Activated naive CD4-positive, alpha-beta T cell treated with anti-CD3 and anti-CD28 coated beads, Interleukin-2, amount 50 U/mL, for 16 hours (primary cell): ENCODE results near the gene ANK3.

ENCODE experiments used
- DNase-seq: peaks from one replicate; pipeline ENCODE4 v3.0.0-alpha.2; 2020

The ANK3 gene

DNA sequence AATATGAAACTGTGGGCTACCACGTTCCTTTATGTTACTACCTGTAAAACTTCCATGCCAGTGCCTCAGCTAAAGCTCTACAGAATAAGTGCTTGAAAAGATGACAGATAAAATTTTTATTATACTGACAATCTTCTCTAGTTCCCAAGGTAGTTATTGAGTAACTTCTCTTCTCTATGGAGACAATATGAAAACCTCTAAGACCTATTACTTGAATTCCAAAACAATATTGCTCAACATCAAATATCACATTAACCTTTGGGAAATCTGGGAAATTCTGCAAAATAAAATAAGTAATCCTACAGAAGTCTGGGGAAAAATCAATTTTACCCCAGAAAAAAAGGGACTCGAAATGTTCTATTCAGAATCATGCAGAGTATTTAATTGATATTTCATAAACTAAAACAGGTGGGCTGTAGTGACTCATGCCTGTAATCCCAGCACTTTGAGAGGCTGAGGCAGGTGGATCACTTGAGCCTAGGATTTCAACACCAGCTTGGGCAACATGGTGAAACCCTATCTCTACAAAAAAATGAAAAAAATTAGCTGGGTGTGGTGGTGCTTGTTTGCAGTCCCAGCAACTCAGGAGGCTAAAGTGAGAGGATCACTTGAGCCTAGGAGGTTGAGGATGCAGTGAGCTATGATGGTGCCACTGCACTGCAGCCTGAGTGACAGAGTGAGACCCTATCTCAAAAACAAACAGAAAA is 23.8 kb upstream of the ANK3 start:
- DNase-seq, result no peak

DNA sequence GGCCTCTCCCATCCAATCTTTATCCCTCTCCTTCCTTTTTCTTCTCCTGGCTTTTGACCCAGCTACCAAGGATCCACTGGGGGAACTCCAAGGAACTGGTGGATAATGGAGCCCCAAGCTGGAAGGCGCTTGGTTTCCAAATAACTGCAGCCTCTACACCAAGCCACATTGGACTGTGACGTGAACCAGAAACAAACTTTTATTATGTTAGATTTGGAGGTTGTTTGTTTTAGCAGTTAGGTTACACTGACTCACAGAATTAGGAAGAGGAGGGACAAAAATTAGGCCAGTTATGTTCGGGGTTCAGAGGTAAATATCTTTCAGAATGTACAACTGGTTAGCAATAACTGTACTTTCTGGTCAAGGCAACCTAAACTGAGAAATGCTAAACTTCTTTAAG is 21.3 kb upstream of the ANK3 start:
- DNase-seq, result no peak

GRCh38 chr10:60409202-60409601 is 19.5 kb upstream of the ANK3 start:
- DNase-seq, result no peak

DNA sequence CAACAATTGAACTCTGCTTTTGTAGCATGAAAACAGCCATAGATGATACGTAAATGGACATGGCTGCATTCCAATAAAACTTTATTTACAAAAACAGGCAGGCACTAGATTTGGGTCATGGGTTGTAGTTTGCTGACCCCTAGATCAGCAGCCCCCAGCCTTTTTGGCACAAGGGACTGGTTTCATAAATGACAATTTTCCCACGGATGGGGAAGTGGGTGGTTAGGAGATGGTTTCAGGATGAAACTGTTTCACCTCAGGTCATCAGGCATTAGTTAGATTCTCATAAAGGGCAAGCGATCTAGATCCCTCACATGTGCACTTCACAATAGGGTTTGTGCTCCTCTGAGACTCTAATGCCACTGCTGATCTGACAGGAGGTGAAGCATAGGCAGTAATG is 16.5 kb upstream of the ANK3 start:
- no peak for DNase-seq

- no peak for DNase-seq
Observed at GRCh38 chr10:60405172-60405571, 15.5 kb upstream of the ANK3 start.

- no peak for DNase-seq
Observed at GRCh38 chr10:60403168-60403873, 13.6 kb upstream of the ANK3 start.

DNA sequence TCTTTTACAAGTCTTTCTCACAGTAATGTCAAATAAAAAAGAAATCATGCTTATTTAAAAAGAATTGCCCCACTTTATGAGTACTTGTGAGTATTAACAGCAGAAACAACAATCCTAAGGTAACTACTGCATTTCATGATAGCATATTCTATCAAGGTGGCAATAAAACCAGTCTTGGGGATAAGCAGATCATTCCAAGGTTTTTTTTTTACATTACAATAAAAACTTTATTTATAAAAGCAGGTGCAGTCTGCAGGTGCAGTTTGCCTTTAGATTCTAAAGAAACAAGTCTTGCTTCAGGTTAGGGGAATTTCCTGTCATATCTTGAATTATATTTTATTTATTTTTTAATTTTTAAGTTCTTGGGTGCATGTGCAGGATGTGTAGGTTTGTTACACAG is 10.7 kb upstream of the ANK3 start:
- DNase-seq, result no peak

DNA sequence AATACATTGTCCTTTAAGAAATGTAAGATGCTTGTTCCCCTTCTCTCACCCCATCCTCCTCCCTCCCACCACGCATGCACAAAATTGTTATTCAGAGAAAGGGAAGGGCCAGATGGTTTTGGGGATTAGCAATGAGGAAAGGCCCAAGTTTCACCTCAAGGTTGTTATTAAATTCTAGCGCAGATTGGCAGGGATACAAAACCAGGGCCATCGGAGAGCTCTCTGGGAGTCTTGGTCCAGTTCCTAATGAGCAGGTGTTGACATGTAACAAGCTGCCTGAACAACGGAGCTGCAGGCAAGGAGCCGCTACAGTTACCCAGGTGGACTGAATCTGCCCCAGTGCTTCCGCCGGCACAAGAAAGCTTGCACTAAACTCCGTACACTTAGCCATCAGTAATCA is 9.7 kb upstream of the ANK3 start:
- no peak for DNase-seq

- DNase-seq, result no peak
Observed at GRCh38 chr10:60397792-60398191, 8.1 kb upstream of the ANK3 start.

- DNase-seq, result no peak
Observed at GRCh38 chr10:60396766-60397165, 7.1 kb upstream of the ANK3 start.

DNA sequence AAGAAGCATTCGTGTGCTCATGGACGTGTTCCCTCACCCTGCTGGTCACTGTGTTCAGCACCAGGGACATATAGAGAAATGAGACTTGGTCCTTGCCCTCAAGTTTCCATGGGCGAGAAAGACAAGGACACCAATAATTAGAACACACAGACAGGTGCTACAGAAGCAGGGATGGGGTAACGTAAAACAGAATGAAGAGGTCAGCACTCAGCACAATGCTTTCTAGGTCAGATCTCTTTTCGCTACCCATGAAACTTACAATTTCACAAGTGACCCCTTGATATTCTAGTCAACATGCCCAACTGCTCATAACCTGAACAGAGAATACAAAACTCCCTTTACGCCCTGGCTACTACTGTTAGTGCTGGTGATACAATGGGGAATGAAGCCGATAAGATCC is 6.0 kb upstream of the ANK3 start:
- DNase-seq, result no peak

- no peak for DNase-seq
Observed at GRCh38 chr10:60394446-60394845, 4.8 kb upstream of the ANK3 start.

DNA sequence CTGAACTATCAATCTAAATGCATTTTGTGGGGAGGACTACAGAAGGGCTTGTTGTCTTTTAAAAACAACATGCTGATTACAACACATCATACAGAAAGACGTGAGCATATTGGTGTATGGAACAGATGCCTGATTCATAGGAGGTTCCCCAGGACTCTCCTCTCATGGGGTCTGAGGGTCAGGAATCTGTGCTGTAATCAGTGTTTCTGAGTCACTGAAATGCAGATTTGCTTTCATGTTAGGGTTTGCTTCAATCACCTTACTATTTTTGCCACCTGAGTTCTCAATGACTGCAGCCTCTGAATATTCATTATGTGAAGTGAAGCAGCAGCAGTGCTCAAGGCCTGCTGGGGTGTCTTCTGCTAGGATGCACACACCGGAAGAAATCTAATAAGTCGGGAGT is 550 bp upstream of the ANK3 start:
- DNase-seq, result no peak

DNA sequence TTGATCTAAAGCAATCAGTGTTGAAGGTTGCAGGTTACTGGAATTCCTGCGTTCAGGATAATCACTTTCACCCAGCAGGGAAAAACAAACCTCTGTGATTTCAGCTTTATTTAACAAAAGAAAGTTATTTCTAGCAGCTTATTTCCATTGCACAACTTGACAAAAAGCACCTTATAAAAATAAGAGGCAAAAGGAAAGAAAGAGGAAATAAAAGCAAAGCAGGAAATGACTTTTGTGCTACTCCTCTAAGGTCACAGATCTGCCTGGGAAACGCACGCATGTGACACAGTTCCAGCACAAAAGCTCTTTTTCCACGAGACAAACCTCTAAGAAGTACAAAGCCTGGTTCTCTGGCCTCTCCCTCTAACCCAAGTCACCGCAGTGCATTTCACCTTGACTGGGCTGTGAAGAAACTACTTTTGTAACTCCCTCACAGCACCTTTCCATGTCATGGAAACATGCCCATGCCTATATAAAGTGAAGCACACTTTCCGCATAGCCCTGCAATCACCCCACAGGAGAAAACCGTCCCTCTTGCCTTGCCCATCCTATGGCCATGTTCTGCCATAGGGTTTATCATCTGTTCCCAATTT is 870 bp downstream of the ANK3 start:
- no peak for DNase-seq

DNA sequence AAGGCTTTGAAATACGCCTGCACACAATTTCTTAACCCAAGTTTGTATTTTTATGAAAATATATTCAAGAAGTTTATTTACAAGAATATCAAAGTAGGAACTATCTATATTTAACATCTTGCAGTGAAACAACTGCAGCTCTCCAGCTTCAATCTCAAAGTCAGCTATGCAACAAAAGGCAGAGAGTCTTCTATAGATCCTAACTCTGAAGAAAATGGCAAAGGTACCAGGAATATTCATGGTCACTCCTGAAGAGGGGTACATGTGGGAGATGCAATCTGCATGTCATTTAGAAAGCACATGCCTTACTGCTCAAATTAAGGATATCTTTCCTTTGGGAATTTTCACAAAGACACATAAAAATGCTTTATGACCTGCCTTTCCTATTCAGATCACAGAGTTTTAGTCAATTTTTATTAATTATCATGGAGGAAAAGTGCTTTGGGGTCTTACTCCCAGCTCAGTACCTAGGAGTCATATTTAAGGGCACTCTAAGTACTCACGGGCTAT is 1.5 kb downstream of the ANK3 start:
- no peak for DNase-seq

GRCh38 chr10:60387531-60387930 is 2.1 kb downstream of the ANK3 start:
- no peak for DNase-seq

GRCh38 chr10:60385399-60385738 is 4.3 kb downstream of the ANK3 start:
- DNase-seq, result no peak

GRCh38 chr10:60384708-60385398 is 4.8 kb downstream of the ANK3 start:
- DNase-seq, result no peak

- DNase-seq, result no peak
Observed at GRCh38 chr10:60384011-60384410, 5.7 kb downstream of the ANK3 start.

DNA sequence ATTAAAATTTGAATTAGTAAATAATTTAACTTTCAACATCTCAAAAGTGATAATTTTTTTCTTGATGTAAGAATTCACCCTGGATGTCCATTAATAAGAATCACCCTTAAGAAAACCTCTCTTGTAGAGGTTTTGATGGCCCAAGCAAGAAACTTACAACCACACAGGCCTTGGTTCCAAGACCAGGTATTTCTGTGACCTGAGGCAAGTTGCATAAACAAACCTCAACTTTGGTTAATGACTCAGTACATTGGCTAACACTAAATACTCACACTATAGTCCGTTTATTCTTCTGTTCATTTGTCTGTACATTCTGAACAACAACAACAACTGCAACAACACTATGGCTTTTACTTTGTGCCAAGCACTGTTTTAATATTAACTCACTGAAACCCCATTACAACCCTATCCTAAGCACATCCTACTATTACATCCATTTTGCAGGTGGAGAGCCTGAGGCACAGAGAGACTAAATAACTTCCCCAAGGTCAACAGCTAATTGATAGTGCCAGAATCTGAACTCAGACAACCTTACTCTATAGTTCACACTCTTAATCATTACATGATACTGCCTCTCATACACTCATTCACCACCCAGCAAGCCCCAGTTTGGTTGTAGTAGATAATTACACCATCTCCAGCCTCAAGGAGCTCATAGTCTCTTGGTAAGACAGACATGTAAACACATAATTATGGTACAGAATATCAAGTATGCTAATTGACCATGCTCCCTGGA is 6.6 kb downstream of the ANK3 start:
- DNase-seq, result no peak

DNA sequence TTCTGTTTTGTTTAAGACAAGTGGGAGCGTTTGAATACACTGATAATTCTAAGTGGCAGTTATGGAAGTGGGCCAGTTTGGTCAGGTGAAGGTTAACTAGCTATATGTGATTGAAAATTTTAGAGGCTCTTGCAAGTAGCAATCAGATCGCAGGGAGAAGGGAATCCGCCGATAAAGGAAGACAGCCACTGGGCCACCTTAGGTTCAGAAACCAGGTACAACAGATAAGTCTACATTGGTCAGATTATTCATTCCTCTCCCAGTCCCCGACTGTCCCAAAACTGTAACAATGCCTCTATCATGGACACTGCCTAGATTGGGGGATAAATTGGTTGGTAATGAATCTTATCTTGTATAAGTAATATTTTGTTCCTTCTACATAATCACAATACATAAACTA is 8.9 kb downstream of the ANK3 start:
- DNase-seq, result no peak

DNA sequence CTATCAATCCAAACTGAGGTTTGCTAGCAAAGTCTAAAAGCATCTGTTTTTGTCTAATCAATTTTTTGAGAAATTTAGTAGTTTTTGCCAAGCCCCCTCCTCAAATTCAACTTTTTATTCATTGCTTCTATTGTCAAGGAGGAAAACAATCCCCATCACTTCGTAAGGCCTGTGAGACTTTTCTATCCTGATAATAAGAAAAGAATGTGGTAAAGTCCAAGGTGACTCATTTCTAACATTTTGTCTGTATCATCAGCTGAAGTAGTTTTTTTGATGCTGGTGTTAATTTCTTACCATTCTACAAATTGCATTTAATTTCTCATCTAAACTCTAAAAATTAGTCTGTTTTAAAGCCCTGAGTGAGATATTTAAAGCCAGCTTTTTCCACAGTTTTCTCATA is 11.7 kb downstream of the ANK3 start:
- DNase-seq, result no peak

- DNase-seq, result no peak
Observed at GRCh38 chr10:60377042-60377352, 12.7 kb downstream of the ANK3 start.
